Breast epithelium (tissue), 3 donors: Measurements from ENCODE around the gene FGF5.

Source experiments
- POLR2A ChIP-seq: fragments of 450-650 bp; IDR thresholded peaks from one replicate; pipeline ENCODE4 v1.6.1; 2016; ENCODE audit warnings: antibody characterized with exemption, mild to moderate bottlenecking, moderate library complexity
- POLR2AphosphoS5 ChIP-seq, 3 donors: sonication (generic); formaldehyde crosslinking; IDR thresholded peaks; one replicate each; pipeline ENCODE4 v1.6.1; 2017; ENCODE audit warnings: antibody characterized with exemption in 3 of 3
- TF ChIP-seq, protein P1 (sequence below), 3 donors: fragments of 450-650 bp; IDR thresholded peaks; one replicate each; pipeline ENCODE4 v1.5.1; 2016 to 2017; ENCODE audit warnings: antibody characterized with exemption in 3 of 3, mild to moderate bottlenecking in 3 of 3, moderate library complexity in 3 of 3

DNA sequence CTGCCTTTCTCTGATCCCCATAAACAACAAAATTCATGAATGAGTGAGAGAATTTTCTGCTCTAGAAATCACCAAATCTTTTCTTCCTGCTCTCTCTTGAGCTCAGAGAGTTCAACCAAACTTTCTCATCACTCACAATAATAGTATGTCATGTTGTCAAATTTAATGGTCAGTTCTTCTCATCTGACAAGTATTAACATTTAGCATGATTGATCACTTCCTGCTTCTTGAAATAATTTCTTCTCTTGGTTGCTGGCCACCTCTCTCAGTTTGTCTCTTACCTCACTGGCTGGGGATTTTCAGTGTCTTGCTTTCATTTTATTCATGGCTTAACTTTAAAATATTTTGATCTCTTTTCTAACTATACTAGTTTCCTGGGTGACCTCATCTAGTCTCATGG, 25.5 kb upstream of the FGF5 start:
- TF ChIP-seq, protein P1, sequence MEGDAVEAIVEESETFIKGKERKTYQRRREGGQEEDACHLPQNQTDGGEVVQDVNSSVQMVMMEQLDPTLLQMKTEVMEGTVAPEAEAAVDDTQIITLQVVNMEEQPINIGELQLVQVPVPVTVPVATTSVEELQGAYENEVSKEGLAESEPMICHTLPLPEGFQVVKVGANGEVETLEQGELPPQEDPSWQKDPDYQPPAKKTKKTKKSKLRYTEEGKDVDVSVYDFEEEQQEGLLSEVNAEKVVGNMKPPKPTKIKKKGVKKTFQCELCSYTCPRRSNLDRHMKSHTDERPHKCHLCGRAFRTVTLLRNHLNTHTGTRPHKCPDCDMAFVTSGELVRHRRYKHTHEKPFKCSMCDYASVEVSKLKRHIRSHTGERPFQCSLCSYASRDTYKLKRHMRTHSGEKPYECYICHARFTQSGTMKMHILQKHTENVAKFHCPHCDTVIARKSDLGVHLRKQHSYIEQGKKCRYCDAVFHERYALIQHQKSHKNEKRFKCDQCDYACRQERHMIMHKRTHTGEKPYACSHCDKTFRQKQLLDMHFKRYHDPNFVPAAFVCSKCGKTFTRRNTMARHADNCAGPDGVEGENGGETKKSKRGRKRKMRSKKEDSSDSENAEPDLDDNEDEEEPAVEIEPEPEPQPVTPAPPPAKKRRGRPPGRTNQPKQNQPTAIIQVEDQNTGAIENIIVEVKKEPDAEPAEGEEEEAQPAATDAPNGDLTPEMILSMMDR (IDR thresholded peaks at IDR 0.05) = no peak
- TF ChIP-seq POLR2A = no peak
- TF ChIP-seq POLR2AphosphoS5 (IDR thresholded peaks at IDR 0.05) = no peak
